ENCODE measurements around the gene LIX1L.

GRCh38 chr1:145986551-145986950, 28.7 kb upstream of the LIX1L start:
- TF ChIP-seq CTCF (IDR thresholded peaks at IDR 0.05) (no peak), ZFX (IDR thresholded peaks at IDR 0.05; ENCODE audit: borderline replicate concordance) (no peak)

Data from 22Rv1 (cell line).